ENCODE measurements around the gene CNTNAP2.

DNA sequence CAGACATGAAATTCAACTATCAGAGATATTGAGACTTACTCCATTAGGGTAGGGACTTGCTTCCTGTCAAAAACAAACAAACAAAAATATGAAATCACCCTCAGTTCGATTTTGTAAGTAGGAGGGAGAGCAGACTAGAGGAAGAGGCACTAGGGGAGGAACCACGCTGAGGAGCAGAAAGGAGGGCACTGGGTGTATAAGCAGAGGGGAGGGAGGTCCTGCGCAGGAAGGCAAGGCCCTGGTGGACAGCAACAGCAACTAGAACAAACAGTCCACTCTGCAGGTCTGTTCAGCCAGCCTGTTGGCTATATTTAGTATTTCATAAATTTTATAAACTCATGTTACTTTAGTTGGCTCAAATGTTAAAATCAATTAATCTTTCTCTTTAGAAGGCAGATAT lies 1536.9 kb downstream of the CNTNAP2 start:
- TF ChIP-seq, protein P1, sequence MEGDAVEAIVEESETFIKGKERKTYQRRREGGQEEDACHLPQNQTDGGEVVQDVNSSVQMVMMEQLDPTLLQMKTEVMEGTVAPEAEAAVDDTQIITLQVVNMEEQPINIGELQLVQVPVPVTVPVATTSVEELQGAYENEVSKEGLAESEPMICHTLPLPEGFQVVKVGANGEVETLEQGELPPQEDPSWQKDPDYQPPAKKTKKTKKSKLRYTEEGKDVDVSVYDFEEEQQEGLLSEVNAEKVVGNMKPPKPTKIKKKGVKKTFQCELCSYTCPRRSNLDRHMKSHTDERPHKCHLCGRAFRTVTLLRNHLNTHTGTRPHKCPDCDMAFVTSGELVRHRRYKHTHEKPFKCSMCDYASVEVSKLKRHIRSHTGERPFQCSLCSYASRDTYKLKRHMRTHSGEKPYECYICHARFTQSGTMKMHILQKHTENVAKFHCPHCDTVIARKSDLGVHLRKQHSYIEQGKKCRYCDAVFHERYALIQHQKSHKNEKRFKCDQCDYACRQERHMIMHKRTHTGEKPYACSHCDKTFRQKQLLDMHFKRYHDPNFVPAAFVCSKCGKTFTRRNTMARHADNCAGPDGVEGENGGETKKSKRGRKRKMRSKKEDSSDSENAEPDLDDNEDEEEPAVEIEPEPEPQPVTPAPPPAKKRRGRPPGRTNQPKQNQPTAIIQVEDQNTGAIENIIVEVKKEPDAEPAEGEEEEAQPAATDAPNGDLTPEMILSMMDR (conservative IDR thresholded peaks at IDR 0.05; ENCODE audit: low read depth, low read length), result no peak
- TF ChIP-seq EZH2 (IDR thresholded peaks at IDR 0.05; ENCODE audit: borderline replicate concordance, low read depth, low read length, poor library complexity, severe bottlenecking), result no peak
